Nephron progenitor cell (in vitro differentiated cells): ENCODE data around the gene CHRNE.

ENCODE experiments used
- DNase-seq: peaks from one replicate; pipeline ENCODE4 v3.0.0; 2021
- H3K27ac Mint-ChIP-seq: 2 replicates; pipeline ENCODE4 v1.8.0; 2021; ENCODE audit warnings: mild to moderate bottlenecking, moderate library complexity, mixed read lengths
- H3K27me3 Mint-ChIP-seq: 2 replicates; pipeline ENCODE4 v1.8.0; 2021; ENCODE audit warnings: mild to moderate bottlenecking, low read depth, mixed read lengths; ENCODE audit not compliant: poor library complexity
- H3K36me3 Mint-ChIP-seq: 2 replicates; pipeline ENCODE4 v1.8.0; 2021; ENCODE audit warnings: low read depth, mixed read lengths
- H3K4me1 Mint-ChIP-seq: 2 replicates; pipeline ENCODE4 v1.8.0; 2021; ENCODE audit warnings: mixed read lengths
- H3K4me3 Mint-ChIP-seq: 2 replicates; pipeline ENCODE4 v1.8.0; 2021; ENCODE audit warnings: mild to moderate bottlenecking, moderate library complexity, mixed read lengths
- H3K9me3 Mint-ChIP-seq: 2 replicates; pipeline ENCODE4 v1.8.0; 2021; ENCODE audit warnings: mild to moderate bottlenecking, moderate library complexity, mixed read lengths
- CTCF ChIP-seq: fragments of 200-600 bp; sonication (generic); IDR thresholded peaks from 2 replicates; pipeline ENCODE4 v1.5.0; 2021; ENCODE audit warnings: antibody characterized with exemption

The CHRNE gene

GRCh38 chr17:4887581-4887980 lies 15.3 kb downstream of the CHRNE start:
- no peak overlapping the region for H3K27ac Mint-ChIP-seq
- no peaks in the 10 kb centered on the region for H3K27me3 Mint-ChIP-seq
- H3K36me3 Mint-ChIP-seq = peaks cover 18% of the 10 kb centered on the region
- no peak for DNase-seq
- H3K9me3 Mint-ChIP-seq = no peaks in the 10 kb centered on the region
- TF ChIP-seq CTCF = no peak
- peaks cover 17% of the 10 kb centered on the region for H3K4me1 Mint-ChIP-seq
- H3K4me3 Mint-ChIP-seq = no peak overlapping the region

GRCh38 chr17:4886830-4887229 lies 16.1 kb downstream of the CHRNE start:
- Mint-ChIP-seq H3K36me3 (peaks cover 18% of the 10 kb centered on the region), H3K4me1 (peaks cover 12% of the 10 kb centered on the region), H3K9me3 (no peaks in the 10 kb centered on the region), H3K27me3 (no peaks in the 10 kb centered on the region), H3K27ac (no peak overlapping the region), H3K4me3 (no peak overlapping the region)
- no peak for DNase-seq
- TF ChIP-seq CTCF = no peak

- Mint-ChIP-seq H3K4me3 (no peak overlapping the region), H3K4me1 (peaks cover 19% of the 10 kb centered on the region), H3K27ac (peak overlapping the region; percentile 50), H3K27me3 (peaks cover 3% of the 10 kb centered on the region), H3K9me3 (no peaks in the 10 kb centered on the region), H3K36me3 (peaks cover 18% of the 10 kb centered on the region)
- no peak for DNase-seq
- TF ChIP-seq CTCF = no peak
Measured at GRCh38 chr17:4884489-4884888, 18.4 kb downstream of the CHRNE start.

GRCh38 chr17:4881761-4882555 lies 20.9 kb downstream of the CHRNE start:
- no peak overlapping the region for H3K27ac Mint-ChIP-seq
- no peak overlapping the region for H3K4me3 Mint-ChIP-seq
- H3K36me3 Mint-ChIP-seq = peaks cover 17% of the 10 kb centered on the region
- DNase-seq = peak; percentile 65
- peaks cover 3% of the 10 kb centered on the region for H3K27me3 Mint-ChIP-seq
- H3K4me1 Mint-ChIP-seq = peaks cover 13% of the 10 kb centered on the region
- no peaks in the 10 kb centered on the region for H3K9me3 Mint-ChIP-seq
- peak; percentile 73 for TF ChIP-seq CTCF

- Mint-ChIP-seq H3K4me1 (peaks cover 13% of the 10 kb centered on the region), H3K27ac (peak overlapping the region; percentile 87), H3K36me3 (peaks cover 22% of the 10 kb centered on the region), H3K9me3 (no peaks in the 10 kb centered on the region), H3K27me3 (peaks cover 3% of the 10 kb centered on the region), H3K4me3 (no peak overlapping the region)
- no peak for TF ChIP-seq CTCF
- DNase-seq = no peak
Measured at GRCh38 chr17:4880857-4881256, 22.0 kb downstream of the CHRNE start.

- Mint-ChIP-seq H3K4me1 (peaks cover 17% of the 10 kb centered on the region), H3K27me3 (peaks cover 3% of the 10 kb centered on the region), H3K27ac (no peak overlapping the region), H3K4me3 (no peak overlapping the region), H3K36me3 (peaks cover 10% of the 10 kb centered on the region), H3K9me3 (no peaks in the 10 kb centered on the region)
- DNase-seq = no peak
- no peak for TF ChIP-seq CTCF
Measured at GRCh38 chr17:4879601-4880000, 23.3 kb downstream of the CHRNE start.
